ENCODE results near the gene CETP. TPM values are rescaled to one million over a fixed set of nuclear protein-coding genes. Genes with fewer than 3 reads are reported as not detected.
A peak's percentile ranks its signal among the peaks of the same experiment; 100 is the strongest.

The CETP gene
- total and polyA plus RNA-seq, 9 of the 15 experiments (the other 6 are each of a cell fraction or from before 2014, with no cell fraction given): 0.07 to 0.11 TPM; not detected in 7

GRCh38 chr16:56972403-56973293, 10.9 kb downstream of the CETP start (continued):
- TF ChIP-seq, protein P1, sequence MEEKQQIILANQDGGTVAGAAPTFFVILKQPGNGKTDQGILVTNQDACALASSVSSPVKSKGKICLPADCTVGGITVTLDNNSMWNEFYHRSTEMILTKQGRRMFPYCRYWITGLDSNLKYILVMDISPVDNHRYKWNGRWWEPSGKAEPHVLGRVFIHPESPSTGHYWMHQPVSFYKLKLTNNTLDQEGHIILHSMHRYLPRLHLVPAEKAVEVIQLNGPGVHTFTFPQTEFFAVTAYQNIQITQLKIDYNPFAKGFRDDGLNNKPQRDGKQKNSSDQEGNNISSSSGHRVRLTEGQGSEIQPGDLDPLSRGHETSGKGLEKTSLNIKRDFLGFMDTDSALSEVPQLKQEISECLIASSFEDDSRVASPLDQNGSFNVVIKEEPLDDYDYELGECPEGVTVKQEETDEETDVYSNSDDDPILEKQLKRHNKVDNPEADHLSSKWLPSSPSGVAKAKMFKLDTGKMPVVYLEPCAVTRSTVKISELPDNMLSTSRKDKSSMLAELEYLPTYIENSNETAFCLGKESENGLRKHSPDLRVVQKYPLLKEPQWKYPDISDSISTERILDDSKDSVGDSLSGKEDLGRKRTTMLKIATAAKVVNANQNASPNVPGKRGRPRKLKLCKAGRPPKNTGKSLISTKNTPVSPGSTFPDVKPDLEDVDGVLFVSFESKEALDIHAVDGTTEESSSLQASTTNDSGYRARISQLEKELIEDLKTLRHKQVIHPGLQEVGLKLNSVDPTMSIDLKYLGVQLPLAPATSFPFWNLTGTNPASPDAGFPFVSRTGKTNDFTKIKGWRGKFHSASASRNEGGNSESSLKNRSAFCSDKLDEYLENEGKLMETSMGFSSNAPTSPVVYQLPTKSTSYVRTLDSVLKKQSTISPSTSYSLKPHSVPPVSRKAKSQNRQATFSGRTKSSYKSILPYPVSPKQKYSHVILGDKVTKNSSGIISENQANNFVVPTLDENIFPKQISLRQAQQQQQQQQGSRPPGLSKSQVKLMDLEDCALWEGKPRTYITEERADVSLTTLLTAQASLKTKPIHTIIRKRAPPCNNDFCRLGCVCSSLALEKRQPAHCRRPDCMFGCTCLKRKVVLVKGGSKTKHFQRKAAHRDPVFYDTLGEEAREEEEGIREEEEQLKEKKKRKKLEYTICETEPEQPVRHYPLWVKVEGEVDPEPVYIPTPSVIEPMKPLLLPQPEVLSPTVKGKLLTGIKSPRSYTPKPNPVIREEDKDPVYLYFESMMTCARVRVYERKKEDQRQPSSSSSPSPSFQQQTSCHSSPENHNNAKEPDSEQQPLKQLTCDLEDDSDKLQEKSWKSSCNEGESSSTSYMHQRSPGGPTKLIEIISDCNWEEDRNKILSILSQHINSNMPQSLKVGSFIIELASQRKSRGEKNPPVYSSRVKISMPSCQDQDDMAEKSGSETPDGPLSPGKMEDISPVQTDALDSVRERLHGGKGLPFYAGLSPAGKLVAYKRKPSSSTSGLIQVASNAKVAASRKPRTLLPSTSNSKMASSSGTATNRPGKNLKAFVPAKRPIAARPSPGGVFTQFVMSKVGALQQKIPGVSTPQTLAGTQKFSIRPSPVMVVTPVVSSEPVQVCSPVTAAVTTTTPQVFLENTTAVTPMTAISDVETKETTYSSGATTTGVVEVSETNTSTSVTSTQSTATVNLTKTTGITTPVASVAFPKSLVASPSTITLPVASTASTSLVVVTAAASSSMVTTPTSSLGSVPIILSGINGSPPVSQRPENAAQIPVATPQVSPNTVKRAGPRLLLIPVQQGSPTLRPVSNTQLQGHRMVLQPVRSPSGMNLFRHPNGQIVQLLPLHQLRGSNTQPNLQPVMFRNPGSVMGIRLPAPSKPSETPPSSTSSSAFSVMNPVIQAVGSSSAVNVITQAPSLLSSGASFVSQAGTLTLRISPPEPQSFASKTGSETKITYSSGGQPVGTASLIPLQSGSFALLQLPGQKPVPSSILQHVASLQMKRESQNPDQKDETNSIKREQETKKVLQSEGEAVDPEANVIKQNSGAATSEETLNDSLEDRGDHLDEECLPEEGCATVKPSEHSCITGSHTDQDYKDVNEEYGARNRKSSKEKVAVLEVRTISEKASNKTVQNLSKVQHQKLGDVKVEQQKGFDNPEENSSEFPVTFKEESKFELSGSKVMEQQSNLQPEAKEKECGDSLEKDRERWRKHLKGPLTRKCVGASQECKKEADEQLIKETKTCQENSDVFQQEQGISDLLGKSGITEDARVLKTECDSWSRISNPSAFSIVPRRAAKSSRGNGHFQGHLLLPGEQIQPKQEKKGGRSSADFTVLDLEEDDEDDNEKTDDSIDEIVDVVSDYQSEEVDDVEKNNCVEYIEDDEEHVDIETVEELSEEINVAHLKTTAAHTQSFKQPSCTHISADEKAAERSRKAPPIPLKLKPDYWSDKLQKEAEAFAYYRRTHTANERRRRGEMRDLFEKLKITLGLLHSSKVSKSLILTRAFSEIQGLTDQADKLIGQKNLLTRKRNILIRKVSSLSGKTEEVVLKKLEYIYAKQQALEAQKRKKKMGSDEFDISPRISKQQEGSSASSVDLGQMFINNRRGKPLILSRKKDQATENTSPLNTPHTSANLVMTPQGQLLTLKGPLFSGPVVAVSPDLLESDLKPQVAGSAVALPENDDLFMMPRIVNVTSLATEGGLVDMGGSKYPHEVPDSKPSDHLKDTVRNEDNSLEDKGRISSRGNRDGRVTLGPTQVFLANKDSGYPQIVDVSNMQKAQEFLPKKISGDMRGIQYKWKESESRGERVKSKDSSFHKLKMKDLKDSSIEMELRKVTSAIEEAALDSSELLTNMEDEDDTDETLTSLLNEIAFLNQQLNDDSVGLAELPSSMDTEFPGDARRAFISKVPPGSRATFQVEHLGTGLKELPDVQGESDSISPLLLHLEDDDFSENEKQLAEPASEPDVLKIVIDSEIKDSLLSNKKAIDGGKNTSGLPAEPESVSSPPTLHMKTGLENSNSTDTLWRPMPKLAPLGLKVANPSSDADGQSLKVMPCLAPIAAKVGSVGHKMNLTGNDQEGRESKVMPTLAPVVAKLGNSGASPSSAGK (IDR thresholded peaks at IDR 0.05): peak; percentile 28; the same call in 1 of the 2 replicates
- no peak for TF ChIP-seq NFXL1 (CRISPR knock-in tag; IDR thresholded peaks at IDR 0.05)
- no peak for TF ChIP-seq MAFG (tag; conservative IDR thresholded peaks at IDR 0.05)
- no peak for TF ChIP-seq FOXP1 (CRISPR knock-in tag; IDR thresholded peaks at IDR 0.05)
- TF ChIP-seq, protein P2, sequence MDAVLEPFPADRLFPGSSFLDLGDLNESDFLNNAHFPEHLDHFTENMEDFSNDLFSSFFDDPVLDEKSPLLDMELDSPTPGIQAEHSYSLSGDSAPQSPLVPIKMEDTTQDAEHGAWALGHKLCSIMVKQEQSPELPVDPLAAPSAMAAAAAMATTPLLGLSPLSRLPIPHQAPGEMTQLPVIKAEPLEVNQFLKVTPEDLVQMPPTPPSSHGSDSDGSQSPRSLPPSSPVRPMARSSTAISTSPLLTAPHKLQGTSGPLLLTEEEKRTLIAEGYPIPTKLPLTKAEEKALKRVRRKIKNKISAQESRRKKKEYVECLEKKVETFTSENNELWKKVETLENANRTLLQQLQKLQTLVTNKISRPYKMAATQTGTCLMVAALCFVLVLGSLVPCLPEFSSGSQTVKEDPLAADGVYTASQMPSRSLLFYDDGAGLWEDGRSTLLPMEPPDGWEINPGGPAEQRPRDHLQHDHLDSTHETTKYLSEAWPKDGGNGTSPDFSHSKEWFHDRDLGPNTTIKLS (IDR thresholded peaks at IDR 0.05; ENCODE audit: borderline replicate concordance, low read depth): no peak
- no peak for TF ChIP-seq BCL6 (CRISPR knock-in tag; IDR thresholded peaks at IDR 0.05)
- TF ChIP-seq, protein P3, sequence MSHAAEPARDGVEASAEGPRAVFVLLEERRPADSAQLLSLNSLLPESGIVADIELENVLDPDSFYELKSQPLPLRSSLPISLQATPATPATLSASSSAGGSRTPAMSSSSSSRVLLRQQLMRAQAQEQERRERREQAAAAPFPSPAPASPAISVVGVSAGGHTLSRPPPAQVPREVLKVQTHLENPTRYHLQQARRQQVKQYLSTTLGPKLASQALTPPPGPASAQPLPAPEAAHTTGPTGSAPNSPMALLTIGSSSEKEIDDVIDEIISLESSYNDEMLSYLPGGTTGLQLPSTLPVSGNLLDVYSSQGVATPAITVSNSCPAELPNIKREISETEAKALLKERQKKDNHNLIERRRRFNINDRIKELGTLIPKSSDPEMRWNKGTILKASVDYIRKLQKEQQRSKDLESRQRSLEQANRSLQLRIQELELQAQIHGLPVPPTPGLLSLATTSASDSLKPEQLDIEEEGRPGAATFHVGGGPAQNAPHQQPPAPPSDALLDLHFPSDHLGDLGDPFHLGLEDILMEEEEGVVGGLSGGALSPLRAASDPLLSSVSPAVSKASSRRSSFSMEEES (CRISPR knock-in tag; IDR thresholded peaks at IDR 0.05): no peak
- TF ChIP-seq, protein P4, sequence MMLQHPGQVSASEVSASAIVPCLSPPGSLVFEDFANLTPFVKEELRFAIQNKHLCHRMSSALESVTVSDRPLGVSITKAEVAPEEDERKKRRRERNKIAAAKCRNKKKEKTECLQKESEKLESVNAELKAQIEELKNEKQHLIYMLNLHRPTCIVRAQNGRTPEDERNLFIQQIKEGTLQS (IDR thresholded peaks at IDR 0.05): peak; percentile 32; the same call in 1 of the 2 replicates
- TF ChIP-seq, protein P4 (CRISPR knock-in tag; conservative IDR thresholded peaks at IDR 0.05): no peak
- TF ChIP-seq CTBP1 (IDR thresholded peaks at IDR 0.05; ENCODE audit: borderline replicate concordance): no peak
- peak; percentile 21; the same call in 1 of the 2 replicates for TF ChIP-seq ATF7 (IDR thresholded peaks at IDR 0.05)

Measured in K562 (cell line).